ENCODE results near the gene ODR4. TPM values are rescaled to one million over a fixed set of nuclear protein-coding genes. Genes with fewer than 3 reads are reported as not detected.

The ODR4 gene
- total RNA-seq, 1 donor from 2014 or later = 25.5 TPM

GRCh38 chr1:186409091-186409490 lies 33.5 kb downstream of the ODR4 start:
- Mint-ChIP-seq H3K9me3 (ENCODE audit: low read depth) (no peaks in the 10 kb centered on the region), H3K27me3 (no peaks in the 10 kb centered on the region)
- no peak for DNase-seq (ENCODE audit: low spot score, unreplicated experiment)

GRCh38 chr1:186413319-186413718 lies 37.7 kb downstream of the ODR4 start:
- H3K4me1 Mint-ChIP-seq (ENCODE audit: low read depth) = no peaks in the 10 kb centered on the region
- no peak overlapping the region for H3K4me3 Mint-ChIP-seq (ENCODE audit: low read depth)
- no peak for TF ChIP-seq CTCF (IDR thresholded peaks at IDR 0.05; ENCODE audit: unreplicated experiment)
- H3K9me3 Mint-ChIP-seq (ENCODE audit: low read depth) = no peaks in the 10 kb centered on the region
- H3K27me3 Mint-ChIP-seq = no peaks in the 10 kb centered on the region
- DNase-seq (ENCODE audit: low spot score, unreplicated experiment) = no peak
- no peak overlapping the region for H3K27ac Mint-ChIP-seq
- peaks cover 9% of the 10 kb centered on the region for H3K36me3 Mint-ChIP-seq (ENCODE audit: insufficient read depth)

More at GRCh38 chr1:186409091-186409490, 33.5 kb downstream of the ODR4 start:
- no peaks in the 10 kb centered on the region for H3K4me1 Mint-ChIP-seq (ENCODE audit: low read depth)
- H3K4me3 Mint-ChIP-seq (ENCODE audit: low read depth) = no peak overlapping the region
- H3K36me3 Mint-ChIP-seq (ENCODE audit: insufficient read depth) = peaks cover 10% of the 10 kb centered on the region
- H3K27ac Mint-ChIP-seq = no peak overlapping the region
- TF ChIP-seq CTCF (IDR thresholded peaks at IDR 0.05; ENCODE audit: unreplicated experiment) = no peak

- TF ChIP-seq CTCF (IDR thresholded peaks at IDR 0.05; ENCODE audit: unreplicated experiment) = no peak
- no peak for DNase-seq (ENCODE audit: low spot score, unreplicated experiment)
- H3K36me3 Mint-ChIP-seq (ENCODE audit: insufficient read depth) = peaks cover 15% of the 10 kb centered on the region
- no peaks in the 10 kb centered on the region for H3K27me3 Mint-ChIP-seq
- no peaks in the 10 kb centered on the region for H3K4me1 Mint-ChIP-seq (ENCODE audit: low read depth)
- no peak overlapping the region for H3K27ac Mint-ChIP-seq
- no peak overlapping the region for H3K4me3 Mint-ChIP-seq (ENCODE audit: low read depth)
- H3K9me3 Mint-ChIP-seq (ENCODE audit: low read depth) = no peaks in the 10 kb centered on the region
Measured at GRCh38 chr1:186418503-186418902, 42.9 kb downstream of the ODR4 start.

- H3K36me3 Mint-ChIP-seq (ENCODE audit: insufficient read depth) = peaks cover 12% of the 10 kb centered on the region
- DNase-seq (ENCODE audit: low spot score, unreplicated experiment) = no peak
- H3K4me3 Mint-ChIP-seq (ENCODE audit: low read depth) = no peak overlapping the region
- H3K4me1 Mint-ChIP-seq (ENCODE audit: low read depth) = no peaks in the 10 kb centered on the region
- no peak overlapping the region for H3K27ac Mint-ChIP-seq
- no peaks in the 10 kb centered on the region for H3K9me3 Mint-ChIP-seq (ENCODE audit: low read depth)
- no peaks in the 10 kb centered on the region for H3K27me3 Mint-ChIP-seq
- TF ChIP-seq CTCF (IDR thresholded peaks at IDR 0.05; ENCODE audit: unreplicated experiment) = no peak
Measured at GRCh38 chr1:186420311-186420710, 44.7 kb downstream of the ODR4 start.

GRCh38 chr1:186420923-186421322 lies 45.3 kb downstream of the ODR4 start:
- TF ChIP-seq CTCF (IDR thresholded peaks at IDR 0.05; ENCODE audit: unreplicated experiment) = no peak
- Mint-ChIP-seq H3K27ac (no peak overlapping the region), H3K4me1 (ENCODE audit: low read depth) (no peaks in the 10 kb centered on the region), H3K4me3 (ENCODE audit: low read depth) (no peak overlapping the region), H3K27me3 (no peaks in the 10 kb centered on the region), H3K9me3 (ENCODE audit: low read depth) (no peaks in the 10 kb centered on the region), H3K36me3 (ENCODE audit: insufficient read depth) (peaks cover 10% of the 10 kb centered on the region)
- DNase-seq (ENCODE audit: low spot score, unreplicated experiment) = no peak

All from progenitor cell of endocrine pancreas (in vitro differentiated cells).